EL (cell line): ENCODE measurements around the gene RXRA.

Experiments
- DNase-seq: peaks from one replicate; pipeline ENCODE4 v3.0.0-alpha.2; 2016

Gene RXRA

GRCh38 chr9:134456756-134457305 lies 130.6 kb downstream of the RXRA start:
- DNase-seq: no peak

GRCh38 chr9:134457321-134458206 lies 131.3 kb downstream of the RXRA start:
- DNase-seq: no peak

GRCh38 chr9:134458207-134459108 lies 132.2 kb downstream of the RXRA start:
- no peak for DNase-seq

- DNase-seq: no peak
Measured at GRCh38 chr9:134459164-134459563, 132.9 kb downstream of the RXRA start.

- DNase-seq: no peak
Measured at GRCh38 chr9:134459573-134459972, 133.3 kb downstream of the RXRA start.

- DNase-seq: no peak
Measured at GRCh38 chr9:134460206-134460605, 134.0 kb downstream of the RXRA start.

- DNase-seq: no peak
Measured at GRCh38 chr9:134460896-134461295, 134.6 kb downstream of the RXRA start.

GRCh38 chr9:134461426-134461982 lies 135.2 kb downstream of the RXRA start:
- DNase-seq: no peak

GRCh38 chr9:134462318-134462717 lies 136.1 kb downstream of the RXRA start:
- no peak for DNase-seq

- no peak for DNase-seq
Measured at GRCh38 chr9:134463280-134463679, 137.0 kb downstream of the RXRA start.

GRCh38 chr9:134466869-134467616 lies 140.8 kb downstream of the RXRA start:
- DNase-seq: no peak

GRCh38 chr9:134468358-134468757 lies 142.1 kb downstream of the RXRA start:
- no peak for DNase-seq

- no peak for DNase-seq
Measured at GRCh38 chr9:134469041-134469875, 143.0 kb downstream of the RXRA start.

GRCh38 chr9:134472256-134472655 lies 146.0 kb downstream of the RXRA start:
- DNase-seq: no peak

- no peak for DNase-seq
Measured at GRCh38 chr9:134473141-134474054, 147.1 kb downstream of the RXRA start.

GRCh38 chr9:134474055-134474370 lies 147.8 kb downstream of the RXRA start:
- DNase-seq: peak; percentile 54

GRCh38 chr9:134475011-134475790 lies 148.9 kb downstream of the RXRA start:
- DNase-seq: peak; percentile 81

- no peak for DNase-seq
Measured at GRCh38 chr9:134476272-134476941, 150.2 kb downstream of the RXRA start.

- DNase-seq: no peak
Measured at GRCh38 chr9:134476942-134477335, 150.7 kb downstream of the RXRA start.
